ENCODE measurements around the gene UBR1. TPM values are rescaled to one million over a fixed set of nuclear protein-coding genes. Genes with fewer than 3 reads are reported as not detected.

The UBR1 gene
- total and polyA plus RNA-seq, 10 of the 15 experiments (the other 5 are each of a cell fraction or from before 2014, with no cell fraction given): 4.5 to 27.5 (median 16.7) TPM

- TF ChIP-seq NFYA (IDR thresholded peaks at IDR 0.05; ENCODE audit: borderline replicate concordance, low read depth, low read length) (no peak), RAD21 (IDR thresholded peaks at IDR 0.05; ENCODE audit: insufficient read depth, low read depth, low read length) (no peak)
These were observed 109.0 kb downstream of the UBR1 start (continued) for GRCh38 chr15:42996871-42997270.

GRCh38 chr15:42994546-42994945, 111.3 kb downstream of the UBR1 start:
- Histone ChIP-seq H3K9me3 (replicated peaks; ENCODE audit: control insufficient read depth, insufficient read depth, low read length) (no peaks in the 10 kb centered on the region), H2AFZ (ENCODE audit: control insufficient read depth, low read depth, low read length) (no peak overlapping the region), H3K27me3 (replicated peaks in 1 of 2; ENCODE audit: control insufficient read depth in 2 of 2, insufficient read depth in 2 of 2, low read length in 1 of 2) (no peaks in the 10 kb centered on the region), H3K36me3 (ENCODE audit: control insufficient read depth in 2 of 2, insufficient read depth in 2 of 2, low read length in 1 of 2) (peaks cover 0 to 7% of the 10 kb centered on the region in 2 experiments; a peak in 1 of 4 replicates), H3K4me2 (ENCODE audit: control insufficient read depth, insufficient read depth) (no peak overlapping the region), H3K4me1 (ENCODE audit: control insufficient read depth, insufficient read depth, low read length) (no peaks in the 10 kb centered on the region), H3K9ac (ENCODE audit: control insufficient read depth, insufficient read depth, low read length) (no peak overlapping the region), H3K79me2 (ENCODE audit: control insufficient read depth, insufficient read depth, low read length) (no peaks in the 10 kb centered on the region), H3K4me3 (no peak overlapping the region), H3K27ac (ENCODE audit: control insufficient read depth, insufficient read depth) (no peak overlapping the region), H4K20me1 (ENCODE audit: control insufficient read depth, insufficient read depth) (no peaks in the 10 kb centered on the region)
- no peak for FAIRE-seq
- intact Hi-C loops (cut with micrococcal nuclease; ENCODE audit: unreplicated experiment) (no loop called here), in situ Hi-C loops (cut with MboI) (no loop called here)
- 98% methylated on average over 2 of the region's 2 CpGs for WGBS (ENCODE audit: insufficient coverage, insufficient replicate concordance, low lambda C conversion rate, missing lambda C conversion rate)
- ChIA-PET POLR2A (interaction anchor here (0.6 to 0.8 kb wide), 2 partner anchors 192 to 281 kb away, joined by 5 to 7 read pairs; no protein-coding TSS in a partner anchor), RAD21 (ENCODE audit: unreplicated experiment) (interaction anchor here (0.6 kb wide), 1 partner anchor 48 kb away, joined by 3 read pairs; no protein-coding TSS in a partner anchor), CTCF (interaction anchor here (0.7 kb wide), 2 partner anchors 290 to 1060 kb away, joined by 3 to 6 read pairs; no protein-coding TSS in a partner anchor), SMC1A (ENCODE audit: uncharacterized antibody, unreplicated experiment) (no interaction called here)
- TF ChIP-seq KLF5 (IDR thresholded peaks at IDR 0.05; ENCODE audit: partially characterized antibody) (no peak), CBX3 (IDR thresholded peaks at IDR 0.05; ENCODE audit: borderline replicate concordance, low read depth) (no peak), FOXM1 (IDR thresholded peaks at IDR 0.05; ENCODE audit: low read depth, low read length) (no peak), KDM1A (IDR thresholded peaks at IDR 0.05; ENCODE audit: borderline replicate concordance) (no peak), BCL11A (IDR thresholded peaks at IDR 0.05; ENCODE audit: low read depth, low read length) (no peak), RUNX3 (IDR thresholded peaks at IDR 0.05; ENCODE audit: low read length) (no peak), STAT1 (conservative IDR thresholded peaks at IDR 0.05) (no peak)
- no peak for DNase-seq (ENCODE audit: low read depth, low spot score)
- no TSS peak for BruUV-seq (replicated peaks)
- ATAC-seq: no peak

All from GM12878 (cell line).